ENCODE data around the gene GJD3. TPM values are rescaled to one million over a fixed set of nuclear protein-coding genes. Genes with fewer than 3 reads are reported as not detected.
"Not testable (repeated sequence)": the region's sequence is repeated elsewhere in the genome, so short reads cannot be mapped to it uniquely, and the experiment has no call there.

The GJD3 gene
- total RNA-seq, 1 experiment from 2014 or later: 0.33 TPM

GRCh38 chr17:40369923-40370322, 5.4 kb upstream of the GJD3 start:
- in situ Hi-C loops (cut with HindIII; ENCODE audit: low pct_unique_long_range_greater_than_20kb, low sequenced_read_pairs) (no loop called here), intact Hi-C loops (cut with micrococcal nuclease; ENCODE audit: unreplicated experiment) (no loop called here)
- POLR2A ChIA-PET: no interaction called here
- no peak overlapping the region for H3K27ac ChIP-seq (ENCODE audit: low read length)
- CTCF ChIA-PET: no interaction called here
- no TSS peak for BruUV-seq (replicated peaks)
- H3K4me1 ChIP-seq (ENCODE audit: control insufficient read depth, insufficient read depth, low read length): no peaks in the 10 kb centered on the region
- no peak overlapping the region for H3K4me3 ChIP-seq (ENCODE audit: low read depth in 2 of 2, low read length in 2 of 2)
- ATAC-seq: no peak
- DNase-seq (ENCODE audit: low read depth, low spot score): no peak
- H3K27me3 ChIP-seq (ENCODE audit: control insufficient read depth, insufficient read depth, low read length): no peaks in the 10 kb centered on the region
- no peaks in the 10 kb centered on the region for H3K9me3 ChIP-seq (ENCODE audit: control insufficient read depth, insufficient read depth, low read depth, low read length)
- no peak for TF ChIP-seq TCF7L2 (IDR thresholded peaks at IDR 0.05; ENCODE audit: low read depth, low read length)
- TF ChIP-seq, protein P1, sequence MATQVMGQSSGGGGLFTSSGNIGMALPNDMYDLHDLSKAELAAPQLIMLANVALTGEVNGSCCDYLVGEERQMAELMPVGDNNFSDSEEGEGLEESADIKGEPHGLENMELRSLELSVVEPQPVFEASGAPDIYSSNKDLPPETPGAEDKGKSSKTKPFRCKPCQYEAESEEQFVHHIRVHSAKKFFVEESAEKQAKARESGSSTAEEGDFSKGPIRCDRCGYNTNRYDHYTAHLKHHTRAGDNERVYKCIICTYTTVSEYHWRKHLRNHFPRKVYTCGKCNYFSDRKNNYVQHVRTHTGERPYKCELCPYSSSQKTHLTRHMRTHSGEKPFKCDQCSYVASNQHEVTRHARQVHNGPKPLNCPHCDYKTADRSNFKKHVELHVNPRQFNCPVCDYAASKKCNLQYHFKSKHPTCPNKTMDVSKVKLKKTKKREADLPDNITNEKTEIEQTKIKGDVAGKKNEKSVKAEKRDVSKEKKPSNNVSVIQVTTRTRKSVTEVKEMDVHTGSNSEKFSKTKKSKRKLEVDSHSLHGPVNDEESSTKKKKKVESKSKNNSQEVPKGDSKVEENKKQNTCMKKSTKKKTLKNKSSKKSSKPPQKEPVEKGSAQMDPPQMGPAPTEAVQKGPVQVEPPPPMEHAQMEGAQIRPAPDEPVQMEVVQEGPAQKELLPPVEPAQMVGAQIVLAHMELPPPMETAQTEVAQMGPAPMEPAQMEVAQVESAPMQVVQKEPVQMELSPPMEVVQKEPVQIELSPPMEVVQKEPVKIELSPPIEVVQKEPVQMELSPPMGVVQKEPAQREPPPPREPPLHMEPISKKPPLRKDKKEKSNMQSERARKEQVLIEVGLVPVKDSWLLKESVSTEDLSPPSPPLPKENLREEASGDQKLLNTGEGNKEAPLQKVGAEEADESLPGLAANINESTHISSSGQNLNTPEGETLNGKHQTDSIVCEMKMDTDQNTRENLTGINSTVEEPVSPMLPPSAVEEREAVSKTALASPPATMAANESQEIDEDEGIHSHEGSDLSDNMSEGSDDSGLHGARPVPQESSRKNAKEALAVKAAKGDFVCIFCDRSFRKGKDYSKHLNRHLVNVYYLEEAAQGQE (IDR thresholded peaks at IDR 0.05; ENCODE audit: insufficient read depth in 1 of 2, low read depth in 2 of 2, low read length in 1 of 2): no peak
- TF ChIP-seq SIN3A (IDR thresholded peaks at IDR 0.05; ENCODE audit: borderline replicate concordance, insufficient read depth, low read depth, low read length): no peak
- no peak for TF ChIP-seq CTCF (IDR thresholded peaks at IDR 0.05)
- TF ChIP-seq POLR2AphosphoS5 (IDR thresholded peaks at IDR 0.05; ENCODE audit: low read depth, low read length): no peak
- no peaks in the 10 kb centered on the region for H3K36me3 ChIP-seq (ENCODE audit: control insufficient read depth, insufficient read depth, low read length)

GRCh38 chr17:40367728-40368127, 3.2 kb upstream of the GJD3 start:
- DNase-seq (ENCODE audit: low read depth, low spot score); H3K4me3 ChIP-seq (ENCODE audit: low read depth in 2 of 2, low read length in 2 of 2); H3K27me3 ChIP-seq (ENCODE audit: control insufficient read depth, insufficient read depth, low read length); intact Hi-C loops (cut with micrococcal nuclease; ENCODE audit: unreplicated experiment); ATAC-seq; H3K9me3 ChIP-seq (ENCODE audit: control insufficient read depth, insufficient read depth, low read depth, low read length); H3K27ac ChIP-seq (ENCODE audit: low read length); H3K36me3 ChIP-seq (ENCODE audit: control insufficient read depth, insufficient read depth, low read length); in situ Hi-C loops (cut with HindIII; ENCODE audit: low pct_unique_long_range_greater_than_20kb, low sequenced_read_pairs); H3K4me1 ChIP-seq (ENCODE audit: control insufficient read depth, insufficient read depth, low read length); BruUV-seq (replicated peaks): not testable (repeated sequence)
- CTCF ChIA-PET: interaction anchor here (0.6 kb wide), 1 partner anchor 108 kb away, joined by 4 read pairs; no protein-coding TSS in a partner anchor
- POLR2A ChIA-PET: interaction anchor here (1.0 kb wide), 1 partner anchor 50 kb away, joined by 4 read pairs; the partner anchor contains the start of gene TOP2A

DNA sequence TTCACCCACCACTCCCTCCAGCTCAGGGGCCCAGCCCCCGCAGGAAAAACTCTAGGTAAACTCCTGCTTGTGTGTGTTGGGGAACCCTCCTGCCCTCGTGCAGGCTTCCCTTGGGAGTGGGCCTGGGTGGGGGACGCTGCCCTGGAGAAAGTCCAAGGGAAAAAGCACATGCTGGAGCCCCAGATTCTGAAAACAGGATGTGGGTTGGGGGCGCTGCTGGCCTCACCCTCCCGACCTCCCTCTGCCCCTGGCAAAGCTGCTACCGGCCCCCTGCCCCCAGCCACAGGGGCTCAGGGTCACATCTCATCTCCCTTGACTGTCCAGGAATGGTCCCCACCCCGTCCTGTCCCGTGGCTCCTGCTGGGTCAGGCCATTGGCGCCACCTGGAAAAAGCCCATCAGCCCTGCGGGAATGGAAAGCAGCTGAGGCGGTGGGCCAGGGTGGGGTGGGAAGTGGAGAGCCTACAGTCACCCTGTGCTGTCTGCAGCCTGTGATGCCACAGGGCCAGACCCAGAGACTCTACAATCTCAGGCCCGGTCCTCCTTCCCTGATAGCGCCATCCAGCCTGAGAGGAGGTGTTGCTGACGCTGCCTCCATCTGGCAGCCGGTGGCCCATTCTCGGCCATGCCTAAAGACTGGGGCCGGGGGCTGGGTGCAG, 2.5 kb upstream of the GJD3 start:
- no peaks in the 10 kb centered on the region for H3K36me3 ChIP-seq (ENCODE audit: control insufficient read depth, insufficient read depth, low read length)
- CTCF ChIA-PET: interaction anchor here (0.6 kb wide), 1 partner anchor 109 kb away, joined by 4 read pairs; no protein-coding TSS in a partner anchor
- intact Hi-C loops (cut with micrococcal nuclease; ENCODE audit: unreplicated experiment): no loop called here

More for the DNA sequence above, 2.5 kb upstream of the GJD3 start:
- POLR2A ChIA-PET: no interaction called here
- DNase-seq (ENCODE audit: low read depth, low spot score) (no peak), ATAC-seq (no peak)
- Histone ChIP-seq H3K9me3 (ENCODE audit: control insufficient read depth, insufficient read depth, low read depth, low read length) (no peaks in the 10 kb centered on the region), H3K4me1 (ENCODE audit: control insufficient read depth, insufficient read depth, low read length) (peaks cover 6% of the 10 kb centered on the region; the same call in 1 of the 2 replicates), H3K27ac (ENCODE audit: low read length) (no peak overlapping the region), H3K27me3 (ENCODE audit: control insufficient read depth, insufficient read depth, low read length) (no peaks in the 10 kb centered on the region), H3K4me3 (ENCODE audit: low read depth in 2 of 2, low read length in 2 of 2) (no peak overlapping the region)
- in situ Hi-C loops (cut with HindIII; ENCODE audit: low pct_unique_long_range_greater_than_20kb, low sequenced_read_pairs): no loop called here
- TF ChIP-seq SIN3A (IDR thresholded peaks at IDR 0.05; ENCODE audit: borderline replicate concordance, insufficient read depth, low read depth, low read length): no peak
- no peak for TF ChIP-seq CTCF (IDR thresholded peaks at IDR 0.05)
- no peak for TF ChIP-seq TCF7L2 (IDR thresholded peaks at IDR 0.05; ENCODE audit: low read depth, low read length)
- no peak for TF ChIP-seq POLR2AphosphoS5 (IDR thresholded peaks at IDR 0.05; ENCODE audit: low read depth, low read length)
- TF ChIP-seq, protein P1 (IDR thresholded peaks at IDR 0.05; ENCODE audit: insufficient read depth in 1 of 2, low read depth in 2 of 2, low read length in 1 of 2): no peak
- no TSS peak for BruUV-seq (replicated peaks)
